OCI-LY7 (cell line): ENCODE data around the gene ATP5PD. TPM values are rescaled to one million over a fixed set of nuclear protein-coding genes. Genes with fewer than 3 reads are reported as not detected.
A peak's percentile ranks its signal among the peaks of the same experiment; 100 is the strongest.
"Not testable (repeated sequence)": the region's sequence is repeated elsewhere in the genome, so short reads cannot be mapped to it uniquely, and the experiment has no call there.

Source experiments
- BruUV-seq: library from RNA; stranded (reverse); fragments of 400-500 nt; replicated peaks from 2 replicates; lab custom pipeline; 2021; lab: Mats Ljungman, UMichigan
- CTCF ChIA-PET: fragments of 300-600 bp; sonication (Branson Sonifier 250); formaldehyde crosslinking; loops from one replicate; lab custom pipeline; 2022; ENCODE audit warnings: antibody characterized with exemption; ENCODE audit not compliant: unreplicated experiment; lab: Charles Lee
- POLR2A ChIA-PET: fragments of 300-600 bp; sonication (Branson Sonifier 250); formaldehyde crosslinking; loops from one replicate; lab custom pipeline; 2022; ENCODE audit warnings: antibody characterized with exemption; lab: Charles Lee
- DNase-seq: peaks from one replicate; pipeline ENCODE4 v3.0.0-alpha.2; 2015; ENCODE audit warnings: low spot score
- H2AFZ ChIP-seq: fragments of 200-600 bp; sonication (generic), shearing (Covaris generic); 2 replicates; pipeline ENCODE4 v1.6.1; 2014; ENCODE audit warnings: mild to moderate bottlenecking, antibody characterized with exemption, low read length, moderate library complexity
- H3K27ac ChIP-seq: fragments of 200-600 bp; sonication (generic); 2 replicates; pipeline ENCODE4 v1.5.1; 2014; ENCODE audit warnings: mixed run types, low read depth, mild to moderate bottlenecking, moderate library complexity, low read length, inconsistent platforms; ENCODE audit not compliant: poor library complexity, severe bottlenecking
- H3K36me3 ChIP-seq: fragments of 200-600 bp; sonication (generic); 2 replicates; pipeline ENCODE4 v1.6.1; 2014; ENCODE audit warnings: mild to moderate bottlenecking, antibody characterized with exemption, low read length, moderate library complexity, mixed read lengths; ENCODE audit not compliant: insufficient read depth
- H3K4me1 ChIP-seq: fragments of 200-600 bp; sonication (generic); 2 replicates; pipeline ENCODE4 v1.5.1; 2014; ENCODE audit warnings: mild to moderate bottlenecking, low read length; ENCODE audit not compliant: insufficient read depth, poor library complexity, severe bottlenecking
- H3K4me2 ChIP-seq: fragments of 200-600 bp; sonication (generic); 2 replicates; pipeline ENCODE4 v1.6.1; 2014; ENCODE audit warnings: mild to moderate bottlenecking, low read length
- H3K4me3 ChIP-seq: fragments of 200-600 bp; sonication (generic); 2 replicates; pipeline ENCODE4 v1.5.1; 2014; ENCODE audit warnings: mild to moderate bottlenecking, low read depth, low read length; ENCODE audit not compliant: poor library complexity, severe bottlenecking
- H3K79me2 ChIP-seq: fragments of 200-600 bp; sonication (generic); 2 replicates; pipeline ENCODE4 v1.6.1; 2016; ENCODE audit warnings: low read depth, mild to moderate bottlenecking, low read length, moderate library complexity, mixed read lengths; ENCODE audit not compliant: insufficient read depth
- H3K9me2 ChIP-seq: fragments of 200-600 bp; sonication (generic); 2 replicates; pipeline ENCODE4 v1.6.1; 2016; ENCODE audit warnings: mild to moderate bottlenecking, low read length, mixed read lengths; ENCODE audit not compliant: insufficient read depth
- H3K9me3 ChIP-seq: fragments of 200-600 bp; sonication (generic); 2 replicates; pipeline ENCODE4 v1.6.1; 2014; ENCODE audit warnings: mild to moderate bottlenecking, mixed run types, low read length, mixed read lengths
- H4K20me1 ChIP-seq: fragments of 200-600 bp; sonication (generic); 2 replicates; pipeline ENCODE4 v1.6.1; 2014; ENCODE audit warnings: mild to moderate bottlenecking, antibody characterized with exemption, low read length, moderate library complexity, mixed read lengths; ENCODE audit not compliant: insufficient read depth
- EZH2phosphoT487 ChIP-seq: fragments of 200-600 bp; sonication (generic); IDR thresholded peaks from 2 replicates; pipeline ENCODE4 v1.6.1; 2018; ENCODE audit warnings: low read depth, borderline replicate concordance, mild to moderate bottlenecking, mixed run types, antibody characterized with exemption, low read length, moderate library complexity, mixed read lengths
- intact Hi-C: fragments of 100-400 bp; cut with micrococcal nuclease; formaldehyde crosslinking; loops from one replicate; pipeline ENCODE4 v1.10.0; 2022; ENCODE audit not compliant: unreplicated experiment
- total RNA-seq, 2 experiments: library from RNA; depleted of rRNA in 1 of 2; stranded (reverse); fragments of >200 nt in 1 of 2; shearing (Covaris generic) in 1 of 2; gene quantifications; 2 replicates each; pipeline ENCODE4 v1.2.3, GENCODE V29; 2014 to 2022
- TF ChIP-seq, protein P1 (sequence below): fragments of 200-600 bp; sonication (generic); conservative IDR thresholded peaks from 2 replicates; pipeline ENCODE4 v1.5.1; 2014; ENCODE audit warnings: mild to moderate bottlenecking, antibody characterized with exemption, low read length, moderate library complexity, mixed read lengths

ATP5PD gene
- total RNA-seq, 2 experiments from 2014 or later = 301 to 317 TPM

DNA sequence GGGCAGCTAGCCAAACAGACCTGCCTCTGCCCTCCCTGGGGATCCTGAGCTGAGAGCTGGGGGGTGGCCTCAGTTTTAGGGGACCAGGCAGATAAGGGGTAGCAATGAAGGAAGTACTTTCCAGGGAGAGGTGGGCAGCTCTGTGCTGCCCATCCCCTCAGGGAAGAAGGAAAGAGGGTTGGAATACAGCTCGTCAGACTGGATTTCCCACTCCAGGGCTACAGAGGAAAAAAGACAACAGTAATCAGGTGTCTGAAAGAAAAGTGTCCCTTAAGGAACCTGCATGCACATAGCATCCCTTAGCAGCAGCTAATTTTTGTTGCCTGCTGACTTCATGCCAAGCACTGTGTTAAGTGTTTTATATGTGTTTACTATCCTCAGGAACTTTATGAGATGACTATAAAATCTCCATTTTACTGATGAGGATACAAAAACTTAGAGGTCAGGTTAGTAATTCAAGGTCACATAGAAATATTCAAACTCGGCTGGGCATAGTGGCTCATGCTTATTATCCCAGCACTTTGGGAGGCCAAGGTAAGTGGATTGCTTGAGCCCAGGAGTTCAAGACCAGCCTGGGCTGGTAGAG lies 37.5 kb downstream of the ATP5PD start:
- no peaks in the 10 kb centered on the region for H3K36me3 ChIP-seq
- no peak overlapping the region for H3K27ac ChIP-seq
- POLR2A ChIA-PET = interaction anchor here (0.5 to 0.8 kb wide), 4 partner anchors 11 to 48 kb away, joined by 3 to 5 read pairs (median 3); no protein-coding TSS in a partner anchor
- no peaks in the 10 kb centered on the region for H3K9me3 ChIP-seq
- H3K9me2 ChIP-seq = no peaks in the 10 kb centered on the region
- no peaks in the 10 kb centered on the region for H4K20me1 ChIP-seq
- peaks cover 16% of the 10 kb centered on the region for H3K4me1 ChIP-seq
- CTCF ChIA-PET = interaction anchor here (0.6 kb wide), 1 partner anchor 46 kb away, joined by 3 read pairs; no protein-coding TSS in a partner anchor
- no peak for DNase-seq
- TF ChIP-seq EZH2phosphoT487 = no peak
- TF ChIP-seq, protein P1, sequence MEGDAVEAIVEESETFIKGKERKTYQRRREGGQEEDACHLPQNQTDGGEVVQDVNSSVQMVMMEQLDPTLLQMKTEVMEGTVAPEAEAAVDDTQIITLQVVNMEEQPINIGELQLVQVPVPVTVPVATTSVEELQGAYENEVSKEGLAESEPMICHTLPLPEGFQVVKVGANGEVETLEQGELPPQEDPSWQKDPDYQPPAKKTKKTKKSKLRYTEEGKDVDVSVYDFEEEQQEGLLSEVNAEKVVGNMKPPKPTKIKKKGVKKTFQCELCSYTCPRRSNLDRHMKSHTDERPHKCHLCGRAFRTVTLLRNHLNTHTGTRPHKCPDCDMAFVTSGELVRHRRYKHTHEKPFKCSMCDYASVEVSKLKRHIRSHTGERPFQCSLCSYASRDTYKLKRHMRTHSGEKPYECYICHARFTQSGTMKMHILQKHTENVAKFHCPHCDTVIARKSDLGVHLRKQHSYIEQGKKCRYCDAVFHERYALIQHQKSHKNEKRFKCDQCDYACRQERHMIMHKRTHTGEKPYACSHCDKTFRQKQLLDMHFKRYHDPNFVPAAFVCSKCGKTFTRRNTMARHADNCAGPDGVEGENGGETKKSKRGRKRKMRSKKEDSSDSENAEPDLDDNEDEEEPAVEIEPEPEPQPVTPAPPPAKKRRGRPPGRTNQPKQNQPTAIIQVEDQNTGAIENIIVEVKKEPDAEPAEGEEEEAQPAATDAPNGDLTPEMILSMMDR = no peak
- no peak overlapping the region for H2AFZ ChIP-seq
- no peak overlapping the region for H3K4me2 ChIP-seq
- intact Hi-C loops = no loop called here
- no TSS peak for BruUV-seq
- H3K4me3 ChIP-seq = no peak overlapping the region
- H3K79me2 ChIP-seq = peaks cover 14% of the 10 kb centered on the region; the same call in 1 of the 2 replicates

DNA sequence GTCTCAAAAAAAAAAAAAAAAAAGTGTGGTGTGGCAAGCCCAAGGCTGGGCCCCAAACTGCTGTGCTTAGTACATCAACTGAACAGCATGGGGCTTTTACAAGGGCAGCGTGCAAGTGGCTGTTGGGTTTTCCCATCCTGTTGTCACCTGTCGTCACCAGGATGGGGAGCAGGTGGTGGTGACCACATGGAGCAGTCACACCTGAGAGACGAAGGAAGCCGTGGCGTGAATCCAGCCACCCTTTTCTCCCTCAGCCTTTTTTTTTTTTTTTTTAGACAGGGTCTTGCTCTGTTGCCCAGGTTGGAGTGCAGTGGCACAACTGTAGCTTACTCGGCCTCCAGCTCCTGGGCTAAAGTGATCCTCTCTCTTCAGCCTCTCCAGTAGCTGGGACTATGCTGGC lies 38.4 kb downstream of the ATP5PD start:
- no TSS peak for BruUV-seq
- Histone ChIP-seq H3K9me2 (no peaks in the 10 kb centered on the region), H3K4me3 (no peak overlapping the region), H3K9me3 (no peaks in the 10 kb centered on the region), H3K27ac (no peak overlapping the region), H2AFZ (no peak overlapping the region), H3K4me1 (peaks cover 9% of the 10 kb centered on the region), H3K36me3 (no peaks in the 10 kb centered on the region), H3K79me2 (peaks cover 6% of the 10 kb centered on the region; the same call in 1 of the 2 replicates), H3K4me2 (no peak overlapping the region), H4K20me1 (no peaks in the 10 kb centered on the region)
- intact Hi-C loops = no loop called here
- TF ChIP-seq, protein P1 = no peak
- TF ChIP-seq EZH2phosphoT487 = no peak
- peak; percentile 26 for DNase-seq
- CTCF ChIA-PET = interaction anchor here (1.1 kb wide), 1 partner anchor 40 kb away, joined by 3 read pairs; no protein-coding TSS in a partner anchor
- POLR2A ChIA-PET = interaction anchor here (0.6 to 0.8 kb wide), 3 partner anchors 13 to 107 kb away, joined by 3 to 5 read pairs (median 3); no protein-coding TSS in a partner anchor

DNA sequence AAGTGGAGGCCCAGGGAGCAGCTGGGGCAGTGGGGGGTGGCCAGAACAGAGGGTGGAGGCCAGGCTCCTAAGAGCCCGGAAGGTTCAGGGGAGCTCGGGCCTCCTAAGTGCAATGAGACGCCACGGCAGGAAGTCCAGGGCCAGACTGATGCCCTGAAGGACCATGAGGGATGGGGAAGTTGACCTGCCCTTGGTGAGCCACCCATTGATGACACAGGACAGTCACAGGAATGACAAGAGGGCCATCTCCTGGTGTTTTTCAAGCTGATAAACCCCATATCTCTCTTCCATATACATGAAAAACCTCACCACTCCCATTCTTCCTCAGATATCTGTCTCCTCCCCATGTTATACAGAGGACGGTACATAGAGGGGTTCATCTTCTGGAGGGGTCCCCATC lies 40.1 kb downstream of the ATP5PD start:
- Histone ChIP-seq H3K4me2 (no peak overlapping the region), H3K79me2 (no peaks in the 10 kb centered on the region), H3K9me3 (no peaks in the 10 kb centered on the region), H3K9me2 (no peaks in the 10 kb centered on the region), H4K20me1 (no peaks in the 10 kb centered on the region), H2AFZ (no peak overlapping the region), H3K4me1 (peaks cover 4% of the 10 kb centered on the region), H3K4me3 (no peak overlapping the region), H3K36me3 (no peaks in the 10 kb centered on the region), H3K27ac (no peak overlapping the region)
- BruUV-seq = no TSS peak
- no peak for DNase-seq
- no peak for TF ChIP-seq EZH2phosphoT487
- TF ChIP-seq, protein P1 = peak; percentile 51; the same call in 1 of the 2 replicates
- CTCF ChIA-PET = interaction anchor here (0.6 to 1.1 kb wide), 3 partner anchors 10 to 46 kb away, joined by 3 to 6 read pairs (median 4); no protein-coding TSS in a partner anchor
- intact Hi-C loops = loop anchor here (1.0 kb wide), 1 partner anchor 45 kb away; no protein-coding TSS in a partner anchor
- POLR2A ChIA-PET = no interaction called here

DNA sequence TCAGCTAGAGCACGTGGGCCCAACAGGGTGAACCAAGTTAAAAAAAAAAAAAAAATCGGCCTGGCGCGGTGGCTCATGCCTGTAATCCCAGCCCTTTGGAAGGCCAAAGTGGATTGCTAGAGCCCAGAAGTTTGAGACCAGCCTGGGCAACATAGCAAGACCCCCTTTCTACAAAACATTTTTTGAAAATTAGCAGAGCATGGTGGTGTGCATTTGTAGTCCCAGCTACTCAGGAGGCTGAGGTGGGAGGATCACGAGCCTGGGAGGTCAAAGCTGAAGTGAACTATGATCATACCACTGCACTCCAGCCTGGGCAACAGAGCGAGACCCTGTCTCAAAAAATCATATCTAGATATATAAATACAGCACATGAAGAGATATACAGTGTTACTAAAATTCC lies 40.7 kb downstream of the ATP5PD start:
- POLR2A ChIA-PET, H3K27ac ChIP-seq, H3K9me3 ChIP-seq, DNase-seq, BruUV-seq, H4K20me1 ChIP-seq, H3K4me3 ChIP-seq, H3K36me3 ChIP-seq, H2AFZ ChIP-seq, H3K79me2 ChIP-seq, H3K9me2 ChIP-seq, H3K4me1 ChIP-seq, H3K4me2 ChIP-seq: not testable (repeated sequence)
- CTCF ChIA-PET = interaction anchor here (0.6 kb wide), 1 partner anchor 9 kb away, joined by 3 read pairs; no protein-coding TSS in a partner anchor
- intact Hi-C loops = loop anchor here (1.0 kb wide), 1 partner anchor 45 kb away; no protein-coding TSS in a partner anchor
